Activated effector memory CD4-positive, alpha-beta T cell treated with Interleukin-2 at 50 U/mL for 16 hours (primary cell): ENCODE data around the gene TNFAIP8.
A peak's percentile ranks its signal among the peaks of the same experiment; 100 is the strongest.

ENCODE experiments used
- DNase-seq: peaks from one replicate; pipeline ENCODE4 v3.0.0-alpha.2; 2020

The TNFAIP8 gene

DNA sequence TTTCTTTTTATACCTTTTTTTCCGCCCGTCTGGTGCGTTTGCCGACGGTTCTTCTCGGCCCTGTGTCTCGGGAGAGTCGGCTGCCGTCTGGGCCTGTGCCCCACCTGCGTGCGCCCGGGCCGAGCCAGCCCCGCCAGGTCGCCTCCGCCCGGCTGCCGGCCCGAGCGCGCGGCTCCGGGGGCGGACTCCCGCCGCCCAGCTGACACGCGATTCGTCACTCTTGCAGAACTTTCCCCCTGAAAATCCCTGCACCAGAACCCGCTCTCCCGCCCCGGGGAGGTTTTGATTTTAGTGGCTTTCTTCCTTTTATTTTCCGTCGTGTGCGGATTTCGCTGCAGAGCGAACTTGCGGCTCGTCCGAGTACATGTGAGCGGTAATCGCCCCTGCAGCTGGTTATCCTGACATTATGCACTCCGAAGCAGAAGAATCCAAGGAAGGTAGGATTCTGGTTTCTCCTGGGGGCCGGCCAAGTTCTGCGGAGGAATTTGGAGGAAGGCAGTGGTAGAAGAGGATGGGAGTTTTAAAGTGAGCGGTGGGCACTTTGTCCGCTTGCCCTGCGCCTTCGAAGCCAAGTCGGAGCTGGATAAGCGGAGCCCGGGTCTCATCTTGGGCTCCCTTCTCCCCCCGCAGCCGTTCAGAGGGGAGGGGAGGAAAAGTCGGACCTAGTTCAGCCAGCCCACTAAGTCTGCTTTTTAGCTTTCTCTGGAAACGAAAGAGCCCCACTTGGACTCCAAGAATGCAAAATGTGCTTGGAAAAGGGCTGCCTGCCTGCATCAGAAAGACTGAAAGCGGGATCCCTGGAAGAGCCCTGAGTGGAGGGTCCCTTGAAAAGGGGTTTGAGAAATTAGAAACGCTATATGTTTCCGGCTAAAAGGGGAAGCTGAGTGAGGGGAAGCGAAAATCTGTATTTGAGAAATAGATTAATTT lies at the start of gene TNFAIP8:
TSS of gene TNFAIP8 (plus strand) at position 335 of the 927 bp plus-strand sequence. CDS start at position 407, 72 bp downstream.
- DNase-seq: peak; percentile 40

DNA sequence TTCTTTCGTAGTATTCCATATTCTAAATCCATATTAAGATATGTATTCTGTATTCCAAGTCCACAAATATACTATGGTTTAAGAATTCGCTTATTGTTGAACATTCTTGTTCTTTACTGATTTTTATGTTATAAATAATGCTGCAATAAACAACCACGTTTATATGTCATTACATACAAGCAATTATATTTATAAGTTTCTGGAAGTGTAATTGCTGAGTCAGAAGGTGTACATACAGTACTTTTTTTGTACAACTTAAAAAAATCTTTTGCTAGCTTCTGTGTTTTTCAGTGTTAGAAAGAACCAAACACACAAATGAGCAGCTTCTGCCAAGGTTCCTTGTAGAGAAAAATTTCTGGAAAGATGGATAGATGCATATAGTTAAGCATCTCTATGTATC lies 48.6 kb upstream of the TNFAIP8 start:
- no peak for DNase-seq

DNA sequence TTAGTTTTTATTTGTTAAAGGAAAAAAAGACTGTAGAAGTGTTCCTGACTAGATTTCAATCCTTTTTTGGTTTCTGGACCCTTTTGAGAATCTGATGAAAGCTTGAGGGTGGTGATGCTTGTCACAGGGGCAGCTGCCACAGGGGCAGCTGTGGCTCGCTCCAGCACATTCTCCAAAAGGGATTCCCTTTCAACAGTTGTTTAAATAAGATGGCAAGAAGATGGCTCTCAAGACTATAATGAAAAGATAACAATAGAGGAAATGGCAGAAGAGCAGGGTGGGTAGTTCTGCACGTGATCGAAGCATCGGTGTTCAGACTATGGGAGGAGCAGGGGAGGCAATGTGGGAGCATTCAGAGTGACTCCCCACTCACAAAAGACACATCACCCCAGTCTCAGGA lies 46.5 kb upstream of the TNFAIP8 start:
- DNase-seq: no peak

DNA sequence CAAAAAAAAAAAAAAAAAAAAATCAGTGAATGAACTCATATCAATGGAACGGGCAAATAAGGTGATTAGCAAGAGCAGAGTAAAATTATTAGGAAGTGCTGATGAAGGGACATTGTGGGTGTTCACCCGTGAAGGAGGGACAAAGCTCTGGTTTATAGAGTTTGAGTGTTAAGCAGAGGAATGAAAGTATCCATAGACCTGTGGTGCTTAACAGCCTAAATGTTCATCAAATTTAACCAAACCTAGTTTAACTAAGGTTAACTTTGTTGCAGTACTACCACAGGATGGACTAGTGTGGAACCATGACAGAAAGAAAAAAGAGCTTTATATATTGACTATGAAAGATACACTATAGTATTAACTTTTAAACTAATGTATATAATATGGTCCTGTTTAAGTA lies 44.1 kb upstream of the TNFAIP8 start:
- no peak for DNase-seq

DNA sequence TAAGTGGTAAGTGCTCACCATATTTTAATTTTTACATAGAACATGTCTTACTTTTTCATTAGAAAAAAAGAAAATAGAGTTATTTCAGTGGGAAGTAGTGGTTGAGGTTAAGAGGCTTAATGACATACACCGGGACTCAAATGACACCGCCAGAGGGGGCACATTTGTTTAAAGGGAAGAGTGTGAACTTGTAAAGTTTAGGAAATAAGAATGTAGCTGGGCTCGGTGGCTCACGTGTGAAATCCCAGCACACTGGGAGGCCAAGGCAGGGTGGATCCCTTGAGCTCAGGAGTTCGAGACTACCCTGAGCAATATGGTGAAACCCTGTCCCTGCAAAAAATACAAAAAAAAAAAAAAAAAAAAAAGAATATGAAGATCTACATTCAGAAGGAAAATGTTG lies 43.4 kb upstream of the TNFAIP8 start:
- DNase-seq: no peak

DNA sequence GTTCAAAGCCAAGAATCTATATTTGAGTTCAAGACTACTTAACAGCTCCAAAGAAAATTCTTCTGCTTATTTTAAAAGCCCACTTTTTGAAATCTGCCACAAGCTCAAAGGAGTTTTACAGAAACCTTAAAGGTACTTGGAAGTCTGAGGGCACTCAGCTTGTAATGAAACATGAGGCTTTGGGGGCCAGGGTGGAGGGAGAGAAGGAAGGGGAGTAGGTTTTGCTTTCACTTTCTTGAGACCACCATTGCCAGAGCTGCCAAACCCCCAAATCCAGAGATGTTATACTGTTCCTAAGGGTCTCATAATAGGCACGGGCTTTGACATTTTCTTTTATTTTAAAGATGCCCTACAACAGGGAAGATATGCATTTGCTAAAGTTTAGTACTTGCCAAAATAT lies 42.6 kb upstream of the TNFAIP8 start:
- no peak for DNase-seq

DNA sequence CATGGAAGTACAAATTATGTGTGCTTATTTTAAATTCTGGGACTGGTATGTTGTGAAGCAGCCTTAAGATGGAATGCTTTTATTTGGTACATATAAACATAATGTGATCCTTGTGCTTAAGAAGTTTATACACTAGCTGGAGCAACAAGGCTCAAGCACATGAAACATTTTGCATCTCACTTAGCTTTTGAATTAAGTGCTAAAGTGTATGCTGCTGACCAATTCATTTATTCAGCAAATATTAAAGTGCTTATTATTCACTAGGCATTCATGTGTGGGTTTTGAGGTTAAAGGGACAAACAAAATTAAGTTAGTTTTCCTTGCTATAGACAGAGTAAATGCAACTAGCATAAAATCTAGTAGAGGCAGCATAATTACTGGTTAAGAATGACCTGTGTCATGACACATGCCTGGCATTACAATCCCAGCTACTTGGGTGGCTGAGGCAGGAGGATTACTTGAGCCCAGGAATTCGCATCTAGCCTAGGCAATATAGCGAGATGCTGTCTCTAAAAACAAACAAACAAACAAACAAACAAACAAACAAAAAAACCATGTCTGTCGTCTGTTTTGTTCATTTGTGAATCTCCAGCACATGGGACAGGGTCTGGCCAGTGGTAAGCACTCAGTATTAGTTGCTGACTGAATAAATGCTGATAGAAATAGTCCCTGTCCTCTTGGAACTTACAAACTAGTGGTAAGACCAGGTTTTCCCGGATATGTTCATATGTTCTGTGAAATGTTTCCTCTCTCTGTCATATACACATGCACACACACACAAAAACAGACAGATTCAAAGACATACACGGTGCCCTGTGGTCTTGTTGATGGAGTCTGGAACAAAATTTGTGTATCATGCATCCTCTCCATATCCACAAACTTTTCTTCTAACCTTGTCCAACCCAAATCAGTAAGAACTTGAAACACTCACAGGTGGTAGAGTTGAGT lies 41.9 kb upstream of the TNFAIP8 start:
- no peak for DNase-seq

DNA sequence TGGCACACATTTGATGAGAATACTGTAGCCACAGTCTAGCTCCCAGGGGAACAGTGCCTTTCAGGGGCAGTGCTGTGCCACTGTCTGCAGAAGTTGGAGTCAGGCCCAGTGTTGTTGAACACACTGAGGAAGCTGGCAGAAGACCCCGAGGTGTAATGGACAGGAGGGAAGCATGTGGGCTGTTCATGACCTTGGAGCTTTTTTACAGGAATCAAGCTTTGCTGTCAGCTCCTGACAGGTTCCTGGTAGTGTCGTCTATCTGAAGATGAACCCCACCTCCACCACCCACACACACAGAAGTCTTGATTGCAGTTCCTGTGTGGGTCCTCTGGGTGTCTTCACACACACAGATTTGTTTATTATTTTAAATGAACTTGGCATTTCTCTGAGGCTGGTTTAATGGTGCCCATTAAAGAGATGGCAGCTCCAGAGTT lies 40.3 kb upstream of the TNFAIP8 start:
- no peak for DNase-seq

DNA sequence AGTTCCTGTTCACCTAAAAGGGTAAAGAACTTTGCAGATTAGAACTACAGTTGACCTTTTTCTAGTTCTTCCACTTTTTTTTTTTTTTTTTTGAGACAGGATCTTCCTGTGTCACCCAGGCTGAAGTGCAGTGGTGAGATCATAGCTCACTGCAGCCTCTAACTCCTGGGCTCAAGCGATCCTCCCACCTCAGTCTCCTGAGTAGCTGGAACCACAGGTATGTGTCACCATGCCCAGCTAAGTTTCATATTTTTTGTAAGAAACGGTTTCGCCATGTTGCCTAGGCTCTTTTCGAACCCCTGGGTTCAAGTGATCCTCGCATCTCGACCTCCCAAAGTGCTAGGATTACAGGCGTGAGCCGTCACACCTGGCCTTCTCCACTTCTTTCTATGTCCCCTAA lies 39.7 kb upstream of the TNFAIP8 start:
- DNase-seq: no peak

DNA sequence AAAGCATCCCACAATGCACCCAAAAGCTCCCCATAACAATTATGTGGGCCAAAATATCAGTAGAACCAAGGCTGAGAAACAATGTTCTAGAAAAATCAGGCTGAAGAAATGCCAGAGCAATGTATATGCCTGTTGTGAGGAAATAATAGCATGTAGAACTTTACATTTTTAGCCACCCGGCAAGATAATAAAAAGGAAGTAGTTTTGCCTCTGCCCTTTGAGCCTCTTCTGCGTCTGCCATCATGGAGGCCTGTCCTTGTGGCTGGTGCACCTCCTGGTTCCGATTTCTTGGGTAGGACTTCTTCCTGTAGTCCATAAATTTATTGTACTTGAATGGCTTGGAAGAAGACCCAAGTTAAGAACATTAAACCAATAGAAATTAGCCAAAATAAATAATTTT lies 38.9 kb upstream of the TNFAIP8 start:
- DNase-seq: no peak

DNA sequence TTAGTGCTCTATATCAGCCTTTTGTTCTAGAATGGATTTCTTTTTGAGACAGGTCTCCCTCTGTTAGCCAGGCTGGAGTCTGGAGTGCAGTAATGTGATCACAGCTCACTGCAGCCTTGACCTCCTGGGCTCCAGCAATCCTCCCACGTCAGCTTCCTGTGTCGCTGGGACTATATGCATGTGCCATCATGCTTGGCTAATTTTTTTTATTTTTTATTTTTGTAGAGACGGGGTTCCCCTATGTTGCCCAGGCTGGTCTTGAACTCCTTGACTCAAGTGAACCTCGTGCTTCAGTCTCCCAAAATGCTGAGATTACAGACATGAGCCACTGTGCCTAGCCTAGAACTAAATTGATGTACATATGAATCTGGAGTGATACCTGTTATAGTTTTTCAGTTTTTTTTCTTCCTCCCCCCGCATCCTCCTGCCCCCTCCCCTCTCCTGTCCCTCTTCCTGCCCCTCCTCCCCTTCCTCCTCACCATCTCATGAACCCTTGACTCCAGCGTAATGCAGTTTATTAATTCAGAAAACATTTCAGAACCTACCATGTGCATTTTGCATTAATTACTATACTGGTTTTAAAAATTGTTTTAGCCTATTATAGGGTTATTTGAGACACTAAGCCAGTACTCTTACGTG lies 37.4 kb upstream of the TNFAIP8 start:
- DNase-seq: no peak

DNA sequence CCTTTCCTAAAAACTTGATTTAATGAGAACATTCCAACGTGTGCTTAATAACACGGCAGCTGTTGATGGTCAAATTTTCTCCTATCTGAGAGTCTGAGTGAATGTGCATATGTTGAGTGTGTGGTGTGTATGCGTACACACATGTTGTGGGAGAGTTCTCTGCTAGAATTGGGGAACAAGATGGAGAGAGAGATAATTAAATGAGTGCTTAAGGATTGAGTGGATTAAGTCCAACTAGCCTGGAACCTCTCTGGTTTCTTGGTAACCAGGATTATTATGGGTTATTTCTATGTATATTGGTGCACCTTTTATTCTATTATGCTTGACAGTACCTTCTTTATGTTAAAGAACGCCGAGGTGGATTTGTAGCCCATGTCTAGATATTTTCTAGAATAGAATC lies 36.4 kb upstream of the TNFAIP8 start:
- DNase-seq: no peak

DNA sequence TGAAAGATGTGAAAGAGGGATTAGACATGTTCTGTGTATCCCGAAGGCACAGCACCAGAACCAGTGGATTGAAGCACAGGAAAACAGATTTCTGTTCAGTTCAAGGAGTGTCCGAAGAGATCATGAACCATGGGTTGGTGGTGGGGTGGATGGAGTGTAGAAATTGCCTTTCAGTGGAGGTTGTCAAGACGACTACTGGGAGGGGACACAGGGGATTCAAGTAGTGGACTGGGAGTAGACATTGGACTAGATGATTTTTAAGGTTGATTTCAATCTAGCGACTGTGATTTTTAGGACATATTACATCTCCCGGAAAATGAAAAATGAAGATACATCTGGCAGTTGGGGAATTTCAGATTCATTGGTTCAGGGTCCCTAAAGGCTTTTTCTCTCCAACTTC lies 35.9 kb upstream of the TNFAIP8 start:
- no peak for DNase-seq

DNA sequence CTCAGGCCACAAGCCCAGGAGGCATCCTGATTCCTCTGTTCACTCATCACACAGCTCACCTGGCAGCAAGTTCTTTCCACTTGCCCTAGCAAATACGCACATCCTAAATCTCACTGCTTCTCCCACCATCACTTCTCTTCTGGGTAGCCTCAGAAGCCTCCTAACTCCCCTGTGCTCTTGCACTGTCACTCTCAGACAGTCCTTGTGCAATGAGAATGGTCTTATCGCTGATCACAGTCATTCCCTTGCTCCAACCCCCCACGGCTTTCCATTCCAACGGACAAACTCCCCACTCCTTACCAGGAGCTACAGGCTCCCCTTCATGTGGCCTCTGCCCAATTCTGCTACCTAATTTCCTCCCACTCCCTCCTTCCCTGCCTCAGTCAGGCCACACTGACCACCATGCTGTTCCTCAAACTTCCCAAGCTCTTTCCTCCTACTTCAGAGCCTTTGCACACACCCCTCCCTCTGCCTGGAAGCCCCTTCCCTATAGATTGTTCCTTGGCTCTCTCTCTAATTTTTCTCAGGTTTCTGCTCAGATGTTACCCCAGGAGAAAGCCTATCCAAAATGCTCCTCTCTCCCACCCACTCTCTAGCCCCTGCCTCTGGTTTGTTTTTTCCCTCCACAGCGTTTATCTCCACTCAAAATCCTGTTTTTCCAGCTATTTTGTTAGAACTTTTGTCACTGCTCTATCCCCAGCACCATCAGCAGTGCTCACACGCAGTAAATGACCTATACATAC lies 34.1 kb upstream of the TNFAIP8 start:
- no peak for DNase-seq

DNA sequence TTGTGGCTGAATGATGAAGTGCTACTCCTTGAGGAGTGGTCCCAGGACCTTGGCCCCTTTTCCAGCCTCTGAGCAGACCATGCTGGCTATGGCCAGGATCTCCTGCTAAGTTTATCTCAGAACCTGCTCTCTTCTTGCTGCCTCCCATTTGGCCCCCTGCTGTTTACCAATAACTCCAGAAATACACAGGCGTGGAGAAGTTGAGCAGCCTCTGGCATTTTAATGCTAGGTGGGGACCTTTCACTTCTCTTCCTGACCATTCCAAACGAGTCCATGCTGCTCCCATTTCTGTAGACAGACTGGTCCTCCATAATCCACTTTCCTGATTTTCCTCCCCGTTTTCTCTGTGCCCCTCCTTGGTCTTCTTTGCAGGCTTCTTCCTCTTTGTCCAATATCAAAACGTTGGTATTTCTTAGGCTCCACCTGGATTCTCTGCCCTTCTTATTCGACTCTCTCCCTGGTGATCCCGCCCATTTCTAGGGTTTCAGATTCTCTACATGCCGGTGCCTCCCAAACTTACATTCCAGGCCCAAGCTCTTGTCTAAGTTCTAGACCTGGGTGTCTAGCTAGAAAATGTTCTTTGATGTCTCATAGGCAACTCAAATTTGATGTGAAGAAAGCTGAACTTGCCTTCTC lies 33.4 kb upstream of the TNFAIP8 start:
- DNase-seq: no peak

DNA sequence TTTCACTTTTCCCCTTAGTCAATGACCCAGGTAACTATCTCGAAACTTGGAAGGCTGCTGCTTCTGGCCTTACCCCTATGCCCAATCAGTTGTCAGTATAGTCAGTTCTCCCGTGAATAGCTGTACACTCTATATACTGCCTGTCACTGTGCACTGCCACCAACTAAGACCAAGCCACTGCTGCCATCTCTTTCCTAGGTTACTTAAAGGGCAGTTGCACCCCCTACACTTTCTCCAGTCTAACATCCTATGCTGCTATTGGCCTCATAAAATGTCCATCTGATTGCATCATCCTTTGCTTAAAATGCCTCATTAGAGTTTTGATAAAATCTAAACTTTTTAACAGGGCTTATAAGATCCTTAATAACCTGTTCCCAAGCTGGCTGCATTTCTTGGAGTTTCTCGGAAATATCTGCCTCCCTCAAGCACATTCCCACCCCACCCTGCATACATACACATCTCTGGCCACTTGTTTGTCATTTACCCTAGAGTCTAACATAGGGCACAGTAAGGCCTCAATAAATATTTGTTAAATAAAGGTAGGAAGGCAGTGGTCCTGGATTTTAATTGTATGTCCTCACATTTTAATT lies 32.8 kb upstream of the TNFAIP8 start:
- no peak for DNase-seq

DNA sequence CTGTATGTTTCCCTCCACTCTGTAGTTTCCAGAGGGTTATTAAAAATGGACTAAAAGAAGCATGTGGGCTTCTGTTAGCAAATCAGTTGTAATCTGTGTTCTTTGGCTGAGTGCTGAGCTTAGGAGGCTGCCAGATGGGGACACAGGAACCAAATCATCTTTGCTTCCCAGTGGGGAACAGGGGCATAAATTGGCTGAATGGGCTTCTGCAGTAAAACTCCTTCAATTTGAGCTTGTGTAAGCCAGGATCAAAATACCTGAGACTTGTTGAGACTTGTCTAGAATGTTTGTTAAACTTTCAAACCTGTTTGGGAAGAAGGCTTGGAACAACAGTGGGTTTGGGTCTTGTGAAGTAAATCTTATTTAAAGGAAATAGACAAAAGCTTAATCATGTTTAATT lies 32.2 kb upstream of the TNFAIP8 start:
- DNase-seq: no peak

DNA sequence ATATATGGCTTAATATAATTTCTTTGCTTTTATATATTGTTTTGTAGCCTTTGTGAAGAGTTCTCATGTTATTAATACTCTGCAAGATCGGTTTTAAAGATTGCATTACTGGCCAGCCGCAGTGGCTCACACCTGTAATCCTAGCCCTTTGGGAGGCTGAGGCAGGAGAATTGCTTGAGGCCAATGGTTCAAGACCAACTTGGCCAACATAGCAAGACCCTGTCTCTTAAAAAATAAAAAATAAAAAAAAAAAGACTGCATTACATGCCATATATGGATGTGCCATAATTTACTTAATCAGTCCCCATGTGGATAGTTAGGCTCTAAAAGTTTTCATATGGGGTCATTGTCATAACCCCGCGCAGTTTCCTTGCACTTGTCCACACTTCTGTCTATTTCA lies 31.0 kb upstream of the TNFAIP8 start:
- DNase-seq: no peak

DNA sequence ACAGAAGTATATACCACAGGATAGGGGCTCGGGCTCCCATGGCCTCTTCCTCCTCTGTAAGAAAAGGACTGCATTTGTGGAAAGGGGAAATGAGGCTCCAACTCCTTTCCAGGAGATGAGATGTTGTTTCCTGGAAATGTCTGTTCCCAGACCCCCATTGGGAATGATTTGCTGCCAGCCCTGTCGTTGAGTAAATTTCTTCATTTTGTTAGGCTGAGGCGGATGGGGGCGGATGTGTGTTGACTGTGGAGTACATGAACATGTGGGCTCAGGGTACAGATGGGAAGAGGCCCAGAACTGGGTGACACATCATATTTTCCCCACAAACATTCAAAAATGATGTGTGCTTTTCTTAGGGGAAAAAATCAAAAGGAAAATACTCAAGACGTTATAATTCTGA lies 28.8 kb upstream of the TNFAIP8 start:
- no peak for DNase-seq

DNA sequence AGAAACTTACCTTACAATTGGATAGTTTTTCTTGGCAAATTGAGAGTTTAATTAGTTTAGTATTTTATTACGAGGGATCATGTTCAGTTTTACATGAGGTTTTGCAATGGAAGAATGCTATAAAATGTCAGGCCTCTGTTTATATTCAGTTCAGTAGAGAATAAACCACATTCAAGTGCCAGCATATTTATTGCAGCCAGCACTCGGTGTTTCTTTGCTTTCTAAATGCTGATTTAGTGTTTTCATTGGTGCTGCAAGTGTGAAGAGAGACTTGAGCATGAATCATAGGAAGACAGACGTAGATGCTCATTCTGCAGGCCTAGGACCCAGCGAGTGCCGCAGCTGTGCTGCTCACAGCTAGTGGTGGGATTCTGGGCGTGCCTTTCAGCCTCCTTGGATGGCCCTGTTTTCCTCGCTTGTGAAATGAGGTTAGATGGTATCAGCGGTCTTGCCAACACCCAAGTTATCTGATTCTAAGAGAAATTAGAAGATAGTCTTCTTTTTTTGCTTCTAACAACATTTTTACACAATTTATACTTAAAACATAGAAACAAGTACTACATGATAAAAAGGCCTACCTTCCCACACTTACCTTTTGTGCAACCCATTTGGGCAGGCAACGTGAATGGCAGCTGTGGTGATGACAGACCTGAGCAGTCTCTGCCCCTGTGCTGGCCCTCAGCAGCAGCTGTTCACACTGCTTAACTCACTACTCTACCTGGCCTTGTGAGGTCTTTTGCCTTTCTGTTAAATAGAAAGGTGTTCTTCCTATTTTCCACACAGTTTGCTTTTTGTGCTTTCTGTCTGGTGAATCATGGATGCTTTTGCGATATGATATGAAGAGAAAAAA lies 26.8 kb upstream of the TNFAIP8 start:
- DNase-seq: peak; percentile 51

DNA sequence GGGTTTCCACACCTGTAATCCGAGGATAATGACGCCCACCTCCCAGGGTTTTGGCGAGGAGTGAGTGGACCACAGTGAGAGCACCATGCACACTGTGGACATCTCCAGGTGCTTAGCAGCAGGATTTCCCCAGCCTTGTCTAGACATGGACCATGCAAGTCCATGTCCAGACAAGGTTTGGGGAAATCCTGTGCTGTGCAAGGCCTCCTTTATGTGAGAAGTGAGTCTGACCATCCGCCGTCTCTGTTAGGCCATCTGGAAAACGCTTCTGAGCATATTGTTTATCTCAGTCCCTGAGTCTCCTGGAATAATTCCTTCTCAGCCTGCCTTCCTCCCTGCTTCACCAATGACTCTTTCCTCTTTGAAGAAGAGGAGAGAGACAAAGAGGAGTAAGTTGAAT lies 26.2 kb upstream of the TNFAIP8 start:
- DNase-seq: no peak
